ENCODE results near the gene AFG1L.
A peak's percentile ranks its signal among the peaks of the same experiment; 100 is the strongest.
"Not testable (repeated sequence)": the region's sequence is repeated elsewhere in the genome, so short reads cannot be mapped to it uniquely, and the experiment has no call there.

The AFG1L gene

DNA sequence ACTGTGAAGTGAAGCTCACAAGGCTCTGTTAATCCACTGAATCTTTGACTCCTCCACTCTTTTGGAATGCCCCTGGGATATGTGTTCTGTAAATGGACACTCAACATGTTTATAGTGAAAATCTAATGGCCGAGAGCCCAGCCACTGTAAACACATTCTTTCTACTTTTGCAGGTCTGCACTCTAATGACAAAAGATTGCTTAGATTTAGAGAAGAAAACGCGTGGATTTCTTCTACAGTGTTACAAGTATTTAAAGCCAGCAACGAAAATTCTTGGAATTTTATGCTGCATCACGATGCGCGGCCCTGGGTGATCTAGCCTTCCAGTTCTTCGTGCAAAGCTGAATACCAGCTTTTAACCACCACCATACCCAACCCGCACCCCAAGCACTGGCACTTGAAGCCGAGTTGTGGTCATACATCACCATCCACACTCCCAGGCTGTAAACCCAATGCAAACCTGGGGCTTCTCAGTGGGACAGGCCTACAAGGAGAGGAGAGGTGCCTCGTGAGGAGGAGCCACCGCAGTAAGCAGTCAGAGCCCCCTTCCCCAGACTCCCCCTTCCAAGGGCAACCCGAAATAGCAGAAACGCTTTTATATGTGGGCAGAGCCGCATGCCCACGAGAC, 262.1 kb downstream of the AFG1L start:
- no peak for DNase-seq (ENCODE audit: low read depth)

GRCh38 chr6:108557494-108558371, 262.9 kb downstream of the AFG1L start:
- DNase-seq (ENCODE audit: low read depth) = no peak

- peak; percentile 98 for DNase-seq (ENCODE audit: low read depth)
Observed at GRCh38 chr6:108558372-108559096, 263.7 kb downstream of the AFG1L start.

- peak; percentile 55 for DNase-seq (ENCODE audit: low read depth)
Observed at GRCh38 chr6:108559097-108559883, 264.4 kb downstream of the AFG1L start.

- peak; percentile 45 for DNase-seq (ENCODE audit: low read depth)
Observed at GRCh38 chr6:108559884-108560462, 265.1 kb downstream of the AFG1L start.

- peak; percentile 79 for DNase-seq (ENCODE audit: low read depth)
Observed at GRCh38 chr6:108560463-108561308, 265.8 kb downstream of the AFG1L start, which contains the start of gene FOXO3. TSS of gene FOXO3 (plus strand) at chr6:108560917. CDS start at chr6:108561209, 292 bp downstream.

DNA sequence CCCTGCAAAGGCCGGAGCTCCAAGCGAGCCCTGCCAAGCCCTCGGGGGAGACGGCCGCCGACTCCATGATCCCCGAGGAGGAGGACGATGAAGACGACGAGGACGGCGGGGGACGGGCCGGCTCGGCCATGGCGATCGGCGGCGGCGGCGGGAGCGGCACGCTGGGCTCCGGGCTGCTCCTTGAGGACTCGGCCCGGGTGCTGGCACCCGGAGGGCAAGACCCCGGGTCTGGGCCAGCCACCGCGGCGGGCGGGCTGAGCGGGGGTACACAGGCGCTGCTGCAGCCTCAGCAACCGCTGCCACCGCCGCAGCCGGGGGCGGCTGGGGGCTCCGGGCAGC, 266.4 kb downstream of the AFG1L start:
- DNase-seq (ENCODE audit: low read depth) = not testable (repeated sequence)

DNA sequence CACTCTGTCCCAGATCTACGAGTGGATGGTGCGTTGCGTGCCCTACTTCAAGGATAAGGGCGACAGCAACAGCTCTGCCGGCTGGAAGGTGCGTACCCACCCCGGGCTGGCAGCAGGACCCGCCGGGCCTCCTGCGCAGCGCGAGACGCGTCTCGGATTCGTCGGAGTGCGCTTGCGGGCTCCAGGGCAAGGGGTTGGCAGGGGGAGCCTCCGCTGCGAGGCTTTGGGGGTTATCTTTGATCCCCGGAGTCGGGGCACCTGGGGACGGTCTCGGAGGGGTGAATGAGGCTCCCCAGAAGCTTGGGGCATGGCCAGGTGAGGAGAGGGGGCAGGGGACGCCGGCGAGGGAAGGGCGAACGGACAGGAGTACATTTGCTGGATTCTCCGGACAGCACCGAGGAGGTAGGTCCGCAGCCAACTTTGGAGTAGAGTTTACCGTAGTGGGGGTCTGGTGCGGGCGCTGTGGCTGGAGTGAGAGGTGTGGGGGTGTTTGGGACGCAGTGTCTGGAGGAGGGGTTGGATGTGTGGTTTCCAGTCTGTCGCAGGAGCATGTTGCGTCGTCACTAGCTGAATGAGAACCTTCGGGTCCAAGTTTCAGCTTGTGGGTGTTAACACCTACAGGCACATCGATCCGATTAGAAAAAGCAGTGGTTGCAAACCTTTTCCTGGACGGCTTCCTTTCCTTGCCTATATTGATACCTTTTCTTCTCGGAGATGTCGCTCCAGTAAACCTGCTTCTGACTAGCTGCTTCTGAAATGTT, 267.1 kb downstream of the AFG1L start:
- no peak for DNase-seq (ENCODE audit: low read depth)

DNA sequence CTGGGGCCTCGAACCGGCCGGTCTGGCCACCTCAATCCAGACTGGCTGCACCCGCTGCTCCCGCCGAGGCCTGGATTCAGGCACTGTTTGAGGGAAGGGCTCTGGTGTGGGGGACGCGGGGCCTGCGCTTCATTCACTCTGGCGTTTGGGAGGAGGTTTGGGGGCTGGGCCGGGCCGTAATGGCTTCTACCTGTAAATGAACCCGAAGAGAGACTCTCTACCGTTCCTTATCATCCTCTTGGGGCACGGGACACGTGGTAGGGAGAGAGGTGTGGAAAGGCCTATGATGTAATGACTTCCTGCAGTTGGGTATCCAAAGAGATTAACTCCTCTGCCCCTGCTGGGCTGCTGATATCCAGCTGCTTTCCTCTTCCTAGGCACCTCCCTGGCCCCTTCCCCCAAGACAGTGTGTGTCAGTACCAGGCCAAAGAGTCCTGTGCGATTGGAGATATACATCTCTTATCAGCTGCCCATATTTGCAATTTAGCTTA, 267.7 kb downstream of the AFG1L start:
- peak; percentile 55 for DNase-seq (ENCODE audit: low read depth)

DNA sequence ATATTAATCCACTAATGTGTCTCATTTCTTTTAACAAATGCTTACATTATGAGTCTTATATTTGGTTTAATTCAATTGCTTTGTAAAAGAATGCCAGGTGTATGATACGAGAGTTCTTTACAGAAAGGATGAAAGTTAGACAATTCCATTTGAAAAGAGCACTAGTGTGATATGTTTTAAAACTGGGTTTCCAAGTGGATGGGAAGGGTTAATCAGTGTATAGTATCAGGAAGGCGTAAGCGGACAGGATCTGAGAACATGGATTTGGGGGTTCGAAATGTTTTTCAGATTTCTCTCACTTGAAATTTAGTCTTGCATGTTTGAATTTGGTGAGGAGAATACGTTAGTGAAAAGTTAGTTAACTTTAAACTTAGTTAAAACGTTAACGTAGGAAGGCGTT, 268.4 kb downstream of the AFG1L start:
- DNase-seq (ENCODE audit: low read depth) = no peak

DNA sequence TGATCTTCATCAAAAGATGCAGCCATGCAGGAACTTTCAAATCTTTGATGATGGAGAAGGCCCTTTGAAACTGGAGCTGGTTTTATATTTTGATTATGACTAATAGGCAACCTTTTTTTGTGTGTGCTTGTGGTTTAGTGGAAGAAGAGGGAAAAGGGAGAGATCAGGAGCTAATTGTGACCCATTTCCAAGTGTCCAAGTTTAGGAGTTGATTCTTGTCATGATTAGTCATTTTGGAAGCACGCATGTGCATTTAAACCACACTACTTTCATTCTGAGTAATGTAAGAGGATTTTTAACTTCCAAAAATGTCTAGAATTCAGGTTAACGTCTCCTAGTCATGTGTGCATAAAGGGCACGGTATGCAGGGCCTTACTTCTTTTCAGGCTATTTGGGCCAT, 269.3 kb downstream of the AFG1L start:
- peak; percentile 77 for DNase-seq (ENCODE audit: low read depth)

DNA sequence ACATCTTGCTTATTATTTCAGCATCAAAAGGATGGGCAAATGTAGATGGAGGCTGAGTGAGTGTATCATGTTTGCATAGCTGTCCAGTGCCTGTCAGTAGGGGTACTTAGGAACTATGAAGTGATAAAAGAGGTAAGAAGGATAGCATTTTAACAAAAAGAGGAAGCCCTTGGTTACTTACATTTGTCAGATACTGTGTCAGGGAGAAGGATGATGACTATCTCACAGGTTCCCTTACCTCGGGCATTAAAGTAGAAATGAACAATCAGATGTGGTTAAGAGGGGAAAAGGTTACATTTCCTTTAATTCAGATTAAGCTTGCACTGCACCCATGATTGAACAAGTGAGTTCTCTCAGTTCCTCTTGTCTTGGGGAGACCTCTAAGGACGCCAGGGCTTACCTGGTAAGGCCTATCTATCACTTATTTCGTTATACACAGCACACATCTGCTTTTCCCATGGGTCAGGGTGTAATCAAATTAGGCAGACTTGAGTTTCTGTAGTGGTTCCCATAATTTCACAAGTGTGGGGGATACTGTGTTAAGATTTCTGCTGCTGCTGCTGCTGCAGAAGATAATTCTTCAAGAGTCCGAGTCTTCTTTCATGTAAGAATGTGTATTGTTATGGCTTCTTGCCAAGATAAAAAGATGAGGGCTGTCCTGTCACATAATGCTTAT, 270.4 kb downstream of the AFG1L start:
- DNase-seq (ENCODE audit: low read depth) = no peak

GRCh38 chr6:108565893-108566292, 271.0 kb downstream of the AFG1L start:
- peak; percentile 42 for DNase-seq (ENCODE audit: low read depth)

DNA sequence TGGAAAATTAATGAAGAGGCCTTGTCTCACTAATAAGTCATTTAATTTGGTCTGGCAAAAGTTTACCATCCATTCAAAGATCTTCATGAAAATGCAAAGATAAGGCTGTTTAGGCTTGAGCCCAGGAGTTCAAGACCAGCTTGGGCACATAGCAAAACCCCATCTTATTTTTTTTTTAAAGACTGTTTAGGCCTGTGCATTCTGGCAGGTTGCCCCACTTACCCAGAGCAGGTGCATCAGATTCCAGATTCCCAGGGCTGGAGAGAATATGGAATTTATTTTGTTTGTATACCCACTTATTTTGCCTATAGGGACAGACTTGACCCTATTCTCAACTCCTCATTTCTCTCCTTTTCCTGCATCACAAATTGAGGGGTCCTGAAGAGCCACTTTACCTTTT, 271.6 kb downstream of the AFG1L start:
- no peak for DNase-seq (ENCODE audit: low read depth)

DNA sequence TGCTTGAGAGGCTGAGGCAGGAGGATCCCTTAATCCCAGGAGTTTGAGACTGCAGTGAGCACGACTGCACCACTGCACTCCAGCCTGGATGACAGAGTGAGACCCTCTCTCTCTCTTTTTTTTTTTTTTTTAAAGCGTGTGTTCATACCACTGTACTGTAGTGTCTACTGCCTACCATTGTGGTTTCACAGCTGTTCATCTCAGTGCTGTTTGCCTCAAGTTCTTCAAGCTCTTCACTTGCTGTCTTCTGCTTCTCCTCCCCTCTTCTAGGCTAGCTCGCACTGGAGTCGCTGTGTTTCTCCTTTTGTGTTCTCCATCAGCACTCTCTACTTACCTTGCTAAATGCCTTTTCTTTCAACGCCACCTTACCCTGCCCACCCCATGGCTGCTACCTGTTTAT, 273.2 kb downstream of the AFG1L start:
- DNase-seq (ENCODE audit: low read depth) = no peak

DNA sequence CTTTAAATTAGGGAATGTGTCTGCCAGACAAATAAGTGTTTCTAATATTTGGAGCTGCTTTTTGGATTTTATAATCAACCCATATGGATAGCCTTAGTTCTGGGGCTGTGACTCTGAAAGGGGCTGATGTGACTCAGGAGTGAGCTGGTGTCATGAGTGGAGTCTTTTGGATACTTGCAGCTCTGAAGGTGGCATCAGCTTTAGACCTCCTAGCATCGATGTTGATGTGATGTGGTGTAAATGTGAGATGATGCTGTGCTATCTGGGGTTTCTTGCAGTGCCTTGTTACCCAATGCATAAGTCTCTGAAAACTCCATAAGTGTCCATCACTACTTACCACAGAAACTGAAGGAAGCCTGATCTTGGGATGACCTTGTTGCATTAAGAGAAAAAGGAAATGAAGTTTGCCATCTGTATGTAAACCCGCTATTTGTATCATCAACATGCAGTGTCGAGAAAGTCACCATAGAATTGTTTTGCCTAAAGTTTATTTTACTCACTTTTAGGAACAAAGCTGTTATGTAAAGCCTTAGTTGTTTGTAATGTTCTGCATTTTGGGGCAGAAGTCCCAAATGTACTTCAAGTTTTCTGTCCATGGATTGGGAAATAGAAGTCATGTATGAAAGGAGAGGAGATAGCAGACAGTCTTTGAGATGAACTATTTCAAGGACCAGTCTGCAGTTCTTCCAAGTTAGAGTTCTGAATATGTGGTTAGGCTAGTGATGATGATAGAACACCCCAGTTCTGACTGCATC, 273.9 kb downstream of the AFG1L start:
- DNase-seq (ENCODE audit: low read depth) = no peak

GRCh38 chr6:108570517-108570916, 275.7 kb downstream of the AFG1L start:
- no peak for DNase-seq (ENCODE audit: low read depth)

DNA sequence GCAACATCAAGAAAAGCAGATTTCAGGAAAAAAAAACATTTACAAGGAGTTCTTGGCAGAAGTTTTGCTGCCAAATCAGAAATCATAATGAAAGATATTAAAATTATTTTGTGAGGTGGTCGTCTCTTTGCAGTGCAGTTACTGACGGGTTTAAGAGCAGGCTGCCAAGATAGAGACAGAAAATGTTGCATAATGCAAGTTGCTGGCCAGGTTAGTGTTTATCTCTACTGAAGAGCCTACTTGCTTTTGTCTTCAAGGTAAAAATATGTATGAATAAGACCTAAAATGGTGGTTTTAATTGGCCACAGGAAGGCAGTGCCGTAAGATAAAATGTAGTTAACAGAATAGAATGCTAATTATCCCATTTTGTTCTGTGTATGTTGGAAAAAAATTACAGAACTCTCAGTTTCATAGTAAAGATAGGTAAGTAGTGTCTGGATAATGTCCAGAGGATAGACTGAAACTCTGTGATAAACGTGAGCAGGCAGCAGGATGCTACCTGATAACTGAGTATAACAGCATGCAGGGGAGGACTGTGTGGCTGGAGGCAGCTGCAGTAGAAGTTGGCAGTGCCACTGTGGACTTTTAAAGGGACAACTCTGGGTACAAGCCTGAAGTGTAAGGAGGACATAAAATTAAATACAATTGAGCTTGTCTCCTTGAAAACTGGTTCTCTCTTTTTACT, 279.7 kb downstream of the AFG1L start:
- DNase-seq (ENCODE audit: low read depth) = no peak

Measured in fibroblast of the conjunctiva (primary cell).